HG03442 (cell line): ENCODE results near the gene UNK.

Experiments used
- ATAC-seq: cut with Tn5 transposase; IDR thresholded peaks from one replicate; pipeline ENCODE4 v1.9.1; 2021; ENCODE audit warnings: mild to moderate bottlenecking, moderate library complexity; ENCODE audit not compliant: unreplicated experiment

The UNK gene

DNA sequence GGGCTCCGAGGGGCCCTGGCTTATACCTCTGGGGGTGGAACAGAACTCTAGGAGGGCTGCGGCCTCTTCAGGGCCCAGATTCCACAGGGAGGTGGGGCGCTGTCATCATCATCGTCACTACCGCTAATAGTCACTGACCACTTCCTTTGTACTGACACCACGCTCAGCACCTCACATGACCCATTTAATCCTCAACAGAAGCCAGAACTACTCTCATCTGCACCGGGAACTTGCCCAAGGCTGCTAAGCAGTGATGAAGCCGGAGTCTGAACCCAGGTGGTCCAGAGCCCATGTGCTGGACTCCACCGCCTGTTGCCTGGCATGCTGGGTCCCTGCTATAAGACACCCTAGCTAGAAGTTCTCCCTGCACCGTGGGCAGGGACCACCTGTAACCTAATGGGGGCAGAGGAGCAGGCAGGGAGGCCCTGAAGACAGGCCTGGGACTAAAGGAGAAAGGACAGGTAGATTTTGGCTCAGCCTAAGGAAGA is 47.6 kb downstream of the UNK start:
- no peak for ATAC-seq

DNA sequence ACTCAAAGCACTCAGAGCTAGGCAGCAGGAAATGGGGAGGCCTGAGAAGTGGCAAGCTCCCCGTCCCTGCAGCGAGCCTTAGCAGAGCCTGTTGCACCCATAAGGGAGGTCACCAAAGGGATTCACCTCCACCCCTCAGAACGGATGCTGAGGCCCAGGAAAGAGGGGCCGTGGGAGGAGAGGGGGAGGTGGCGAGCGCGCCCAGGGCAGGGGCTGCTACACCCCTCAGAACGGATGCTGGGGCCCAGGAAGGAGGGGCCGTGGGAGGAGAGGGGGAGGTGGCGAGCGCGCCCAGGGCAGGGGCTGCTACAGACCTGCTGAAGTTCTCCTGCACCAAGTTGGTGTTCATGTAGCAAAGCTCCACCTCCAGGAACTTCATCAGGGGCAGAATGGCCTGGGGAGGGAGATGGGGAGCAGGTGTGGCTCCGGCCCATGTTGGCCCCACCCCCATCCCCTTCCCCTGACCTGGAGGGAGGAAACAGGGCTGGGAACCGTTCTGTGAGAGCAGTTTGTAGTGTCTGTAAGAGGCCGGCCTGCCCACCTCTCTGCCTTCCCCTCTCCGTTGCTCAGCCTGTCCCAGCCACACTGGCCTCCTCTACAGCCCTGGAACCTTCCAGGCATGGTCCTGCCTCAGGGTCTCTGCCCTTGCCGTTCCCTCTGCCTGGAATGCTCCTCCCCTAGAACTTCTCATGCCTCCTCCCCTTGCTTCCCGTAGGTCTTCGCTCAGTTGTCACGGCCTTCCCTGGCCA is 48.2 kb downstream of the UNK start:
- no peak for ATAC-seq

DNA sequence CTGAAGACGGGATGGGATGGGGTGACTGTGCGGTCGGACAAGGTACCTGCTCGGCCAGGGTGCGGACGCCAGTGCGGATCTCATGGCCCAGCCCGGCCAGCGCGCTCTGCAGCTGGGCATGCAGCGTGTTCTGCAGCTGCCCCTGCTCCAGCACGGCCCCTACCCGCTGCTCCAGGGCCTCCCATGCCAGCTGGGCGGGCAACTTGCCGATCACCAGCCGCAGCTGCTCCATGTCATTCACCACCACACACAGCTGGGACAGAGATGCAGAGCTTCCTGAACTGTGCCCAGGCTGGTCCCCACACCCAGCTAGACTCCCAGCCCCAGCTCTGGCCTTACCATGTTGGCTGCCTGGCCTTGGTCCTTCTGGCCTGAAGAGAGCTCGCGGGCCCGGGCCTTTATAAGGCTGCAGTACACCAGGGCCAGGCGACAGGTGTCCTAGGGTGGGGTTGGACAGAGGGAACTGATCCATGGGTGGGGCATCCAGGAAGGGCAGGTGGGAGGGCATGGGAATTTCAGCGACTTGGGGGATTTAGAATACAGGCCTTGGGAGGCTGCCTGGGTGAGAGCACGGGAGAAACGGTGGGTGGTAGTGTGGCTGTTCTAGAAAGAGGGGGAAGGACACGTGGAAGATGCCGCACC is 49.8 kb downstream of the UNK start:
- ATAC-seq: no peak

DNA sequence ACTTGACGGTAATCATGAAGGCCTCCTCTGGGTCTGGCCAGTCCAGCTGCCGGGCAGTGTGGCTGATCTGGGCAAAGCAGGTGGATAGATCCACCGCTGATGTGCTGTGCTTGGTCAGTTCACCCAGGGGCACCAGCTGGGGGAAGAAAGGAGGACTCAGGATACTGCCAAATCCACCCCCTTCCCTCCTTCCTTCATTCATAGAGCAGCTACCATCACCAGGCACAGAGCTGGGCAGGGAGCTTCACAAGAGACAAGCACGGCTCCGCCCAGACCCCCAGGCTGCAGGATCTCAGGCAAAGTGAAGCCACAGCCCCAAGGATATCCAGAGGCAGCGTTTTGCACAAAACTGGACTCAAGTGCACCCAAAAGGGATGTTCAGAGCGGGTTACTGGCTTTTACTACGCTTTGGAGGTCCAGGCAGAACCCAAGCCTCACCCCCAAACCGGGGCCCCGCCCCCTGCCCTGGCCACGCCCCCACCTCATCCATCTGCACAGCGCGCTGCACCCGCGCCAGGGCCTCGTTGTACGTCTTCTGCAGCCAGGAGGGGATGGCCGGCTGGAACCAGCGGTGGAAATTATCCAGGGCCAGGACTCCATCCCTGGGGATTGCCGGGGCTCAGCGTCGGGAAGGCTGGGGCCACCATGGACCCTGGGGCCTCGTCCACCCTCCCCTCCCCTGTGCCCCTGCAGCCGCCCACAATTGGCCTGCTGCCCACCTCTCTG is 50.5 kb downstream of the UNK start:
- no peak for ATAC-seq

DNA sequence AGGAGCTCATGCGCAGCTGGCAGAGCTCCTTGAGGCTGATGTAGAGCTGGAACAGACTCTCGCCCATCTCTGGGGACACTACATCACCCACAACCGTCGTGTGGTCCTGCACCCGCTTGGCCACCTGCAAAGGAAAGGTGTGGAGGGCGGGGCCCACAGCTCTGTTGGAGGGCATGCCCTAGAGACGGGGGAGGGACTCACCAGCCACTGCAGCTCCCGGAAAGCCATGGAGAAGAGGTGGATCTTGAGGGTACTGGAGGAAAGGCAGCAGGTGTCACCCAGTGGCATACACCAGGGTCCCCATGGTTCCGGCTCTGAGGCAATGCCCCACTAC is 51.0 kb downstream of the UNK start:
- no peak for ATAC-seq

DNA sequence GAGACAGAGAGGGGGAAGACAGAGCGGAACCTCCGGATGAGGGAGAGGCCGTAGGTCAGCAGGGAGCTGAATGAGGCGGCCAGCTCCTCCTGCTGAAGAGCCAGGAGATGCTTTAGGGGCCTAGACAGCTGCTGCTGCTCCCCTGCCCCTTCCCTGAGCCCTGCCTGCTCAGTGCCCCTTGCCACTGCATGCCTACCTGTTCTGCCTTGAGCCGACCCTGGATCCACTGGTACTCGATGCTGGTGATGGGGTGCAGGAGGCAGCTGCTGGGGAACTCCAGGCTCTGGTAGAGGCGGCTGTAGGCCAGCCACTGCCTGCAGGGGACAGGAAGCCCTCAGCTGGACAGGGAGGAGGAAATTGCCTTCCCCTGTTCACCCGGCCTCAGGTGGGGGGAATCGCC is 52.0 kb downstream of the UNK start:
- ATAC-seq: no peak

DNA sequence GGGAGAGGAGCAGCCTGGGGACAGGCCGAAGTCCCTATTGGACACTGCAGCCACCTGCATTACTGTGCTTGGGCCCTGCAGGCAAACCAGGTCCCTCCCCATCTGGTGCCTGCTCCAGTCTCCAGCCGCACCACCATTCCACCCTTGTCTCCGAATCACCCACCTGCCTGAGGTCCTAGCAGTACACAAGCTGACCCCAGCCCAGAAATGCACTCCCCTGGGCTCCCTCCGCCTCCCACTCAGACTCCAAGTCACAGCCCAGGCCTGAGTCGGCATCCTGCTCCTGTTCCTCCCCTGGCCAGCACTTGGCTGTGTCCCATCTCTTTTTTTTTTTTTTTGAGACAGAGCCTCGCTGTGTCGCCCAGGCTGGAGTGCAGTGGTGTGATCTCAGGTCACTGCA is 53.3 kb downstream of the UNK start:
- ATAC-seq: no peak

DNA sequence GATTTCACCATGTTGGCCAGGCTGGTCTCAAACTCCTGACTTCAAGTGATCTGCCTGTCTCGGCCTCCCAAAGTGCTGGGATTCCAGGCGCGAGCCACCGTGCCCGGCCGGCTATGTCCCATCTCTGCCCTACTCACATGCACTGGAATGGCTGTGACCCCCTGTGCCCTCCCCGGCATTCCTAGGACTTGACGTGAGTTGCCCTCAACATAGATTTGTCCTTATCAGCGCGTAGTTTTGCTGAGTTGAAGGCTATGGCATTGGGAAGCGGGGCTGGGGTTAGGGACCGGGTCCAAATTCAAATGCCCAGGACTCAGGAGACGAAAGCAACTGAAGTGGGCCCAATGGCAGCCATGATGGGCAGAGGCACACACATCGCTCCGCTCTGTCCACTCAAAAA is 53.8 kb downstream of the UNK start:
- no peak for ATAC-seq

DNA sequence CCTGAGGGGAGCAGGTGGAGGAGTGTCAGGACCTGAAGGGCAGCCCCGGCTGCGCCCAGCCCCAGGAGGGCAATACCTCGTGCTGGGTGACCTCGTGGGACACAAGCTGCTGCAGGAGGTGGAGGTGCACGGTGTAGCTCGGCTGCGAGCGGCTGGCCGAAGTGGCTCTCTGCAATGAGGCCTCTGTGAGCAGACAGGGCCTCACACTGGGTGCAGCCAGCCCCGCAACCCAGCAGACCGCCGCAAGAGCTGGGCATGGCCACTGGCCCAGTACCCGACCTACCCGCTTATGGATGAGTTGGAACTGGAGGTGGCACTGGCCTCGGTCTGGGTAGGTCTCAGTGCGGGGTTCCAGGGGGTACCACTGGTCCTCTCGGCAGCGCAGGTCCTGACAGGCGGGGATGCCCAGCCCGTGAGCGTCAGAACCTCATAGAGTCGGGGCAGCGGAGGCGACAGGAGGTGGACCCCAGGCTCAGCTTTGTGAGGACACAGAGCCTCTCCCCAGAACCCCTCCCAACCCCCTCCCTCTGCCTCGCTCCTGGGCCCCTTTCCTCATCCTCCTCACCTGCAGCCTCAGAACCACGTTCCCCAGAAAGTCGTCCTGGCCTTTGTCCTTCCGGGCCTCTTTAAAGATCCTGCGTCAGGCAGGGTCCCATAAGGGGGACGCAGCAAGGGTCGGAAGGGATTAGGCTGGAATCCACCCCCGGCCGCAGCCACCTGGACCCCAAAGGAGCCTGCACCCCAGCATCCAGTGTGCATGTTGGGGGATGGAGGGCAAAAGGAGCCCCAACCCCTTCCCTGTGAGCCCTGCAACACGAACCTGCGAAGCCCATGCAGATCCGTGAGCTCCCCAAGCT is 55.6 kb downstream of the UNK start:
- ATAC-seq: no peak

DNA sequence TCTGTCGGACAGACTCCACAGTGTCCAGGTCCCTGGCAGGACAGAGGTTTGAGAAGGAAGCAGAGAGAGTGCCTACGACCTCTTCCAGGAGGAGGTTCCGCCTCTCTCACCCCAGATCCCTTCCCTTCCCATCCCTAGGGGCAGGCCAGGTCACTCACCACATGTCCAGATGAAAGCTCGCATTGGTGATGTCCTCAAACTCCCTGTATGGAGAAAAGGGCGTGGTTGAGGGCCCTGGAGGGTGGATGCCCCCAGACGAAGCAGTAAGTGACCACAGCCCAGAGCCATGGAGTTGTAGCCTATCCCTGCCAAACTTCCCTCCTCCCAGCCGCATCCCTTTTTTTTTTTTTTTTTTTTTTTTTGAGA is 56.2 kb downstream of the UNK start:
- no peak for ATAC-seq

DNA sequence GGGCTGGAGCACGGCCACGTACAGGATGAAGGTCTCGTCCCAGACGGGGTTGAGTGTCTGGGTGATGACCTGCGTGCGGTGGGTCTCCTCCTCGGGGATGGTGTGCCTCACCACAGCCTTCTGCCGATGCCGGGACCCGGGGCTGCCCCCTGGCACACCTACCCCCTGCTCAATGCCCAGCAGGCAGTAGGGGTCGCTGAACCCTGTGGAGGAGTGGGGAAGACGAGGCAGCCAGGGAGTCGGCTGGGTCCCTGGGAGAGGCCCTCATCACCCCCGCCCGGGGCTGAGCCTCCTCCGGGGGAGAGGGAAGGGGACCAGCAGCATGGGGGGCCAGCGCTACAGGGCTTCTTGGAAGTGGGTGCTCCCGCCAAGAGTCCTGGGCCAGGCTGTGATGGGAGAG is 57.8 kb downstream of the UNK start:
- no peak for ATAC-seq

DNA sequence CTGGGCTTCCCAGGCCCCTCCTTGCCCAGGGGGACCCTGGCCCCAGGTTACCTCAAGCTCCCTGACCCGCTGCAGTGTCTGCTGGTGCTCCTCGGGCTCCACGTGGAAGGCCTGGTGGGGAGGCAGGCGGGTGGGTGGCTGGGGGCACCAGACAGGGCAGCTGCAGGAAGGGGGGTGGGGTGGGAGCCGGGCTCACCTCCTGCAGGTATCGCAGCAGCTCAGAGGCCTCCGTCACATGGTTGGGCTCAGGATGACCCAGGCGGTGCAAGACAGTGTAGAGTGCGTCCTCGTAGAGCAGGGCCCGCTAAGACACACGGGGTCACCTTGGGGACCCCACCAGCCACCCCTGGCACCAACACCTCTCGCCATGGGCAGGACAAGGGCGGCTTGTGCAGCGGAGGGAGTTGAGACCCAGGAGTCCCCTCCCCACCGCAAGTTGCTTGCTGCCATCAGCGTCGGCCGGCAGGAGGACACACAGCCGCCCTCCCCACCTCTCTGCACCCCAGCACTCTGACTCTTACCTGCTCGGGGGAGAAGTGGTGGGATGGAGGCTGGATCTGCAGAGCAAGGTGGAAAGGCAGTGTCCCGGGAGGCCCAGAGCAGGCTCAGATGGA is 58.5 kb downstream of the UNK start:
- no peak for ATAC-seq

DNA sequence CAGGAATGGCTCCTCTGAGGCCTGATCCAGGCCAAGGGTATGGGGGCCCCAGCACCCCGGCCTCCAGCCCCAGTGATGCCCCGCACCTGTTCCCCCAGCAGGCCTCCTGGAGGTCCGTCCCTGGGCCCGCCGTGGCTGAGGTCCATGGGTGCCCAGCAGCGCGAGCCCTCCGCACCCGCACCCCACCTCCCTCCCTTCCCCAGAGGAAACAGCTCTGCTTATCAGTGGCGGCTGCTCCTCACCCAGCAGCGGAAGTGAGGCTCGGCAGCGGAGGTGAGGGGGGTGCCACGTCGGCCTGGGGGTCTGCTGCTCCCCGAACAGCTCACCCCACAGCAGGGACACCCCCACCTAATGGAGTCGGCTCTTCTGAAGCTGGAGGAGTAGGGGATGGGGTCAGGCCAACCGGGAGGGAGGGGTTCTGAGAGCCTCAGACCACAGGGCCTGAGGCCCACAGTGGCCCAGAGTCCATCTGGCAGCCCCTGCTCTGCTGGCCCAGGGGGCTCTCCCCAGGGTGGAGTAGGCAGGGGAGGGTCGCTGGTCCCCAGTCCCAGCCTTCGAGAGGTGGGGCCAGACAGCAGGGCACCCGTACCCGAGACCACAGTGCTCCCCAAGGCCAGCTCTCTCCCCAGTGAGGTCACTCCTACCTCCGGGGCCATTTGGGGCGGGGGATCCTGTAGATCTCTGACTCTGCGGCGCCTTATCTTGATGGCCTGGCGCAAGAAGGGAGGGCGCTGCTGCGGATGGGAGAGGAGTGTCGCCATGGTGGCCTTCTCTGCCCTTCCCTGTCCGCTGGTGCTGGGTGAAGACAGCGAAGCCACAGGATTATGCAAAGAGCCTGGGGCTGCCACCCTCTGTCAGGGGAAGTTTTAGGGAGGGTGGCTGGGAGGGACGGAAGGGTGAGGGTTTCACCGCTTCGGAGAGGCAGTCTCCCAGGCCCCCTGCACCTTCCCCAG is 59.2 kb downstream of the UNK start, which contains the start of gene UNC13D:
TSS of gene UNC13D (minus strand) at position 828 of the 953 bp plus-strand sequence. CDS start at position 761, 67 bp downstream.
- ATAC-seq: peak; percentile 9

DNA sequence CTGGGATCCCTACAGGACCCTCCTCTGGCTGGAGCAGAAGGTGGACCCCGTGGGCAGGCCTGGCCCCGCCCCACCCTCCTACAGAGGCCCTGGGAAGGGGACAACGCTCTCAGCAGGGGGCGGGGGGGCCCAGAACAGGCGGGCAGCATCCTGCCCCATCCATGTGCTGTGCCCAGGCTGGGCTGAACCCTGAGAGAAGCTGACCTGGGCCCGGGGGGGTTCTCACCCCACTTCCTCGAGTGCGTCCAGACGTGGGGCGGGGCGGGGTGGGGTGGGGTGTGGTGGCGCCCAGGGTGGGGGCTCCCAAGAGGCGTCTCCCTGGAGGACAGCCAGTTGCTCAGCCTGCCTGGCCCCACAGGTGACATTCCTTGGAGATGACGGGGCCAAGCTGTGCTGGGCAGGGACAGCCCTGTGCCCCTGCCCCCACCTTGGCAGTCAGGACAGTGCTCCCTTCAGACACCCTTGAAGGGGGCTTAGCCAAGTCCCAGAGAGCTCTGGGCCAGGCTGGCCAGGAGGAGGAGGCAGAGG is 60.0 kb downstream of the UNK start:
- ATAC-seq: peak; percentile 11

DNA sequence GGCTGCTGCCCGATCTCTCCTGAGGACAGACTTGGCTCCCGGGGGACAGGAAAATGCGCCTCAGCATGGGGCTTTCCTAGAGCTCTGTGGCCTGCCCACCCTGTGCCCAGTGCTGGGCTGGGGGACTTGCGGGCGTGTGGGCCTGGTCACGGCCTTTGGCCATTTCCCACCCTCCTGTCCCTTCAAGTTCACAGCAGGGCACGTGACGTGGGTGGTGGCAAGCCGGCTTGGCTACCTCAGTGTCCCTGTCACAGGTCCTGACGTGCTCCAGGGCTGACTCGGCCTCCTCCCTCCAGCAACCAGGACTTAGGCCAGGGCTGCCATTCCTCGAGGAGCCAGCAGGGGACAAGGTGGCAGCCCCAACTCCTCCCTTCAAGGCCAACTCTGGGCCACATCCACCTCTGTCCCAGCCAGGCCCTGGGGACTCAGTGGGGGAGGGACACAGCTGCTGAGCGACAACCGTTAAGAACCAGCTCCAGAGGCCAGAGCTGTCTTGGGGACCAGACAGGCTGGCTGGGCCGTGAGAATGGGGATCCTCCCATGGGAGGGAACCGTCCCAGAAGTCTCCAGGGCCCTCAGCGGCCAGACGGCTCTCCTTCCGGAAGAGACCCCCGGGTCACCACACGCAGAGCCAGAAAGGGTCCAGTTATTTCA is 60.6 kb downstream of the UNK start:
- ATAC-seq: peak; percentile 71

DNA sequence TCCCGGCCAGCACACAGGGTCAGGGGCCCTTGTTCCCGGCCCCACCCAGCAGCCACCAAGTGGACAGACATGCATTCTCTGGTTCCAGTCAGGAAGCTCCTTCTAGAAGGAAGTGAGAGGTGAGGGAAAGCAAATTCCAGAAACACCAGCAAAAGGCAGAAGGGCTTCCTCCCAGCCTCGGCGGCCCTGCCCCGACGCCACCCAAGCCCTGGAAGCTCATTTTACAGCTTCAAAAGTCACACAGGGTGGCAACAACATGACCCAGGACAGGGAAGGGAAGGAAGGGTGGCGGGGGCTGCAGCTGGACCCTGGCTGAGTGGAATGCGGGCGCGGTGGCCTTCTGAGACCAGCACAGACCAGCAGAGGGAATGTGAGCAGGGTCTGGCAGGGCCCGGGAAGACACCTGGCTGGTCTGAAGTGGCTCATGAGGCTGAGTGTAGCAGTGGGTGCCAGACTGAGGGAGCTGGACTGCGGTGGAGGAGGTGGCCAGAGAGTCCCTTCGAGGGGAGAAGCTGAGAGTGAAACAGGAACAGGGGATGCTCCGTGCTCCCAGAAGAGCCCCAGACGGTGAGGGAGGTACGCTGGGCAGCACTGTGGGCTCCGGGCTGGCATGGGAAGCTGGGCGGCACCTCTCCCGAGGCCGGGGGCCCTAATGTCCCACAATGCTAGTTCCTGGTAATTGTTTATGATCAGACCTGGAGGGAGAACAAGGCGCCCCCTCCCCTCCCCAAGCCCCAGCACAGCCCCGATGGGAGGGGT is 61.5 kb downstream of the UNK start:
- ATAC-seq: no peak

DNA sequence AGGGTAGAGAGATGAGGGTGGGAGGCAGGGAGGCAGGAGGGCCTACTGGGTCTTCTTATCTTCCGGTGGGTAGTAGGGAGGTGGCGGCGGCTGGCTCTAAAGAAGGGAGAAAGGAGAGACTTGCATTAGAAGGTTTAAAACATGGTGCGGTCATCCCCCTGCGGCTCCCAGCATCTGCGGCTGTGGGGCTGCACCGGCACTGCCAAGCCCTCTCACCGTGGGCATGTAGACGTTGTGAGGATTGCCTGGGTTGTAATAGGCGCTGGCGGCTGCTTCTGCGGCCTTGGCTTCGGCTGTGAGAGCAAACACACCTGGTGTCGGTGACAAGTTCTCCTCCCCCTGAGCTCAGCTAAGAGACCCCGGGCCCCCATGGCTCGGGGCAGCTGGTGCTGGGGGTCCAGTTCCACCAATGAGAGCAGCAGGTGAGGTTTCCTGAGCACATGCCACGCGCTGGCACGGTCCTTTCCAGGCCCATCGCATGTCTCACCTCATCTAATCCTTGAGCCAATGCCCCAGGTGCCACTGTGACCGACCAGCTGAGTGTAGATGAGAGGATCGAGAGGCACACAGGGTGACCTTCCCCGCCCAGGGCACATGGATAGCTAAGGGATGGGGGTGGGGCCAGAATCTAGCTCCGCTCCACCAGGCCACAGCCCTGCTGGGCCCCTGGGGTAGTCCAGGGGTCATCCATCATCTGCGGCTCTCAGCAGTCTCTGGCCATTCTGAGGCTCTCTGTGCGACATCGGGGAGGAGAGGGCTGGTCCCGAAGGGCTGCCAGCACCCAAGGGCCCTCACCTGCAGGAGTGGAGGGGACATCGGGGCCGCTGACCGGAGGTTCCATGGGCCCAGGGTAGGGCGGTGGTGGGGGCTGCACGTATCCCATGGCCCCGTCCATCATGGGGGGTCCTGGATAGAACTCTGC is 62.3 kb downstream of the UNK start:
- ATAC-seq: no peak
